Peyer's patch (tissue), 4 donors: ENCODE results near the gene GOLGB1.

Experiments used
- CTCF ChIP-seq, 6 experiments: fragments of 450-650 bp in 4 of 6; fragments of 200-600 bp in 2 of 6; sonication (generic) in 1 of 6; IDR thresholded peaks; one replicate each; pipeline ENCODE4 v1.5.1; 2017 to 2019; ENCODE audit warnings: antibody characterized with exemption in 6 of 6, mild to moderate bottlenecking in 3 of 6, moderate library complexity in 1 of 6
- POLR2A ChIP-seq, 2 donors: fragments of 450-650 bp; IDR thresholded peaks; one replicate each; pipeline ENCODE4 v1.5.1; 2017; ENCODE audit warnings: antibody characterized with exemption in 2 of 2, mild to moderate bottlenecking in 2 of 2, moderate library complexity in 2 of 2

GRCh38 chr3:121629601-121630000 is 119.9 kb downstream of the GOLGB1 start:
- no peak for TF ChIP-seq CTCF (IDR thresholded peaks at IDR 0.05)
- TF ChIP-seq POLR2A (IDR thresholded peaks at IDR 0.05): no peak
